ENCODE data around the gene CDH23. TPM values are rescaled to one million over a fixed set of nuclear protein-coding genes. Genes with fewer than 3 reads are reported as not detected.

Gene CDH23
- total RNA-seq, 1 experiment from 2014 or later, result 0.02 TPM

- Histone ChIP-seq H3K27ac (no peak overlapping the region), H3K9me3 (replicated peaks) (no peaks in the 10 kb centered on the region), H3K36me3 (no peaks in the 10 kb centered on the region), H3K4me1 (no peaks in the 10 kb centered on the region), H3K27me3 (no peaks in the 10 kb centered on the region), H3K4me3 (no peak overlapping the region)
- no peak for DNase-seq
Observed at GRCh38 chr10:71362141-71362540, 34.6 kb upstream of the CDH23 start.

GRCh38 chr10:71363936-71364335 is 32.8 kb upstream of the CDH23 start:
- H3K27me3 ChIP-seq, result no peaks in the 10 kb centered on the region
- DNase-seq, result no peak
- H3K27ac ChIP-seq, result no peak overlapping the region
- no peaks in the 10 kb centered on the region for H3K36me3 ChIP-seq
- no peaks in the 10 kb centered on the region for H3K4me1 ChIP-seq
- H3K9me3 ChIP-seq (replicated peaks), result no peaks in the 10 kb centered on the region
- no peak overlapping the region for H3K4me3 ChIP-seq

- no peaks in the 10 kb centered on the region for H3K4me1 ChIP-seq
- DNase-seq, result no peak
- no peak overlapping the region for H3K4me3 ChIP-seq
- H3K27me3 ChIP-seq, result no peaks in the 10 kb centered on the region
- no peaks in the 10 kb centered on the region for H3K9me3 ChIP-seq (replicated peaks)
- H3K27ac ChIP-seq, result no peak overlapping the region
- H3K36me3 ChIP-seq, result no peaks in the 10 kb centered on the region
Observed at GRCh38 chr10:71365366-71365765, 31.4 kb upstream of the CDH23 start.

- no peak for DNase-seq
- Histone ChIP-seq H3K36me3 (no peaks in the 10 kb centered on the region), H3K27ac (no peak overlapping the region), H3K9me3 (replicated peaks) (no peaks in the 10 kb centered on the region), H3K4me3 (no peak overlapping the region), H3K4me1 (no peaks in the 10 kb centered on the region), H3K27me3 (no peaks in the 10 kb centered on the region)
Observed at GRCh38 chr10:71366690-71367089, 30.0 kb upstream of the CDH23 start.

- no peak overlapping the region for H3K27ac ChIP-seq
- no peak for DNase-seq
- no peaks in the 10 kb centered on the region for H3K9me3 ChIP-seq (replicated peaks)
- no peaks in the 10 kb centered on the region for H3K4me1 ChIP-seq
- H3K27me3 ChIP-seq, result no peaks in the 10 kb centered on the region
- no peaks in the 10 kb centered on the region for H3K36me3 ChIP-seq
- no peak overlapping the region for H3K4me3 ChIP-seq
Observed at GRCh38 chr10:71367271-71367670, 29.4 kb upstream of the CDH23 start.

- Histone ChIP-seq H3K27ac (no peak overlapping the region), H3K9me3 (replicated peaks) (no peaks in the 10 kb centered on the region), H3K27me3 (no peaks in the 10 kb centered on the region), H3K4me1 (no peaks in the 10 kb centered on the region), H3K4me3 (no peak overlapping the region), H3K36me3 (no peaks in the 10 kb centered on the region)
- DNase-seq, result no peak
Observed at GRCh38 chr10:71368176-71368575, 28.5 kb upstream of the CDH23 start.

GRCh38 chr10:71368643-71369042 is 28.1 kb upstream of the CDH23 start:
- Histone ChIP-seq H3K27me3 (no peaks in the 10 kb centered on the region), H3K36me3 (no peaks in the 10 kb centered on the region), H3K27ac (no peak overlapping the region), H3K4me3 (no peak overlapping the region), H3K9me3 (replicated peaks) (no peaks in the 10 kb centered on the region), H3K4me1 (no peaks in the 10 kb centered on the region)
- no peak for DNase-seq

- DNase-seq, result no peak
- no peaks in the 10 kb centered on the region for H3K27me3 ChIP-seq
- no peak overlapping the region for H3K27ac ChIP-seq
- no peak overlapping the region for H3K4me3 ChIP-seq
- no peaks in the 10 kb centered on the region for H3K4me1 ChIP-seq
- H3K9me3 ChIP-seq (replicated peaks), result no peaks in the 10 kb centered on the region
- no peaks in the 10 kb centered on the region for H3K36me3 ChIP-seq
Observed at GRCh38 chr10:71369602-71370001, 27.1 kb upstream of the CDH23 start.

- no peak for DNase-seq
- Histone ChIP-seq H3K4me1 (no peaks in the 10 kb centered on the region), H3K27me3 (no peaks in the 10 kb centered on the region), H3K27ac (no peak overlapping the region), H3K36me3 (no peaks in the 10 kb centered on the region), H3K4me3 (no peak overlapping the region), H3K9me3 (replicated peaks) (no peaks in the 10 kb centered on the region)
Observed at GRCh38 chr10:71370031-71370430, 26.7 kb upstream of the CDH23 start.

- Histone ChIP-seq H3K4me1 (no peaks in the 10 kb centered on the region), H3K4me3 (no peak overlapping the region), H3K9me3 (replicated peaks) (no peaks in the 10 kb centered on the region), H3K27ac (no peak overlapping the region), H3K27me3 (no peaks in the 10 kb centered on the region), H3K36me3 (no peaks in the 10 kb centered on the region)
- DNase-seq, result no peak
Observed at GRCh38 chr10:71371750-71372166, 25.0 kb upstream of the CDH23 start.

GRCh38 chr10:71372882-71373495 is 23.7 kb upstream of the CDH23 start:
- no peaks in the 10 kb centered on the region for H3K9me3 ChIP-seq (replicated peaks)
- DNase-seq, result no peak
- no peak overlapping the region for H3K4me3 ChIP-seq
- H3K4me1 ChIP-seq, result no peaks in the 10 kb centered on the region
- no peaks in the 10 kb centered on the region for H3K36me3 ChIP-seq
- no peak overlapping the region for H3K27ac ChIP-seq
- no peaks in the 10 kb centered on the region for H3K27me3 ChIP-seq

GRCh38 chr10:71374481-71375233 is 22.1 kb upstream of the CDH23 start:
- Histone ChIP-seq H3K4me1 (no peaks in the 10 kb centered on the region), H3K4me3 (no peak overlapping the region), H3K27ac (no peak overlapping the region), H3K27me3 (no peaks in the 10 kb centered on the region; the same call in 1 of the 2 replicates), H3K9me3 (replicated peaks) (no peaks in the 10 kb centered on the region), H3K36me3 (no peaks in the 10 kb centered on the region)
- DNase-seq, result no peak

GRCh38 chr10:71375952-71376351 is 20.8 kb upstream of the CDH23 start:
- Histone ChIP-seq H3K27ac (no peak overlapping the region), H3K4me3 (no peak overlapping the region), H3K9me3 (replicated peaks) (no peaks in the 10 kb centered on the region)

GRCh38 chr10:71378336-71379117 is 18.2 kb upstream of the CDH23 start:
- Histone ChIP-seq H3K4me3 (no peak overlapping the region), H3K36me3 (no peaks in the 10 kb centered on the region), H3K9me3 (replicated peaks) (no peaks in the 10 kb centered on the region), H3K27ac (no peak overlapping the region), H3K4me1 (no peaks in the 10 kb centered on the region), H3K27me3 (no peaks in the 10 kb centered on the region; the same call in 1 of the 2 replicates)
- no peak for DNase-seq

More at GRCh38 chr10:71375952-71376351, 20.8 kb upstream of the CDH23 start:
- no peaks in the 10 kb centered on the region; the same call in 1 of the 2 replicates for H3K27me3 ChIP-seq
- H3K4me1 ChIP-seq, result no peaks in the 10 kb centered on the region
- DNase-seq, result no peak
- H3K36me3 ChIP-seq, result no peaks in the 10 kb centered on the region

GRCh38 chr10:71379118-71379766 is 17.5 kb upstream of the CDH23 start:
- Histone ChIP-seq H3K27me3 (no peaks in the 10 kb centered on the region; the same call in 1 of the 2 replicates), H3K9me3 (replicated peaks) (no peaks in the 10 kb centered on the region), H3K27ac (no peak overlapping the region), H3K4me1 (no peaks in the 10 kb centered on the region), H3K36me3 (no peaks in the 10 kb centered on the region), H3K4me3 (no peak overlapping the region)
- no peak for DNase-seq
